HEK293T (cell line): ENCODE measurements around the gene BMP10.

Experiments
- CTCF ChIA-PET: fragments of 350-600 bp; formaldehyde crosslinking; extraction: SDS; loops from one replicate; lab custom pipeline; 2021; ENCODE audit warnings: antibody characterized with exemption, inconsistent platforms; lab: Yijun Ruan, JAX
- POLR2A ChIA-PET: fragments of 350-600 bp; formaldehyde crosslinking; extraction: SDS; loops from one replicate; lab custom pipeline; 2020; ENCODE audit warnings: antibody characterized with exemption, inconsistent platforms; lab: Yijun Ruan, JAX
- DNase-seq: peaks from one replicate; pipeline ENCODE4 v3.0.0; 2012; ENCODE audit warnings: mixed read lengths; ENCODE audit errors: extremely low spot score
- ARNT ChIP-seq: fragments of 450-650 bp; IDR thresholded peaks from 2 replicates; pipeline ENCODE4 v1.6.1; 2017; ENCODE audit warnings: mild to moderate bottlenecking
- BHLHE40 ChIP-seq: fragments of 450-650 bp; IDR thresholded peaks from 2 replicates; pipeline ENCODE4 v1.6.1; 2016; ENCODE audit warnings: mild to moderate bottlenecking, moderate library complexity, borderline replicate concordance
- CTBP1 ChIP-seq: fragments of 450-650 bp; IDR thresholded peaks from 2 replicates; pipeline ENCODE4 v1.6.1; 2016; ENCODE audit warnings: borderline replicate concordance
- ELF4 ChIP-seq: fragments of 450-650 bp; IDR thresholded peaks from 2 replicates; pipeline ENCODE4 v1.6.1; 2017; ENCODE audit warnings: antibody characterized with exemption
- FOXA1 ChIP-seq: fragments of 450-650 bp; IDR thresholded peaks from 2 replicates; pipeline ENCODE4 v1.6.1; 2016; ENCODE audit warnings: mild to moderate bottlenecking
- FOXK2 ChIP-seq: fragments of 450-650 bp; IDR thresholded peaks from 2 replicates; pipeline ENCODE4 v1.6.1; 2016; ENCODE audit warnings: mild to moderate bottlenecking
- FOXM1 ChIP-seq: fragments of 450-650 bp; IDR thresholded peaks from 2 replicates; pipeline ENCODE4 v1.6.1; 2017; ENCODE audit warnings: mild to moderate bottlenecking, borderline replicate concordance
- HDGF ChIP-seq: fragments of 450-650 bp; IDR thresholded peaks from 2 replicates; pipeline ENCODE4 v1.6.1; 2017; ENCODE audit warnings: antibody characterized with exemption, borderline replicate concordance
- L3MBTL2 ChIP-seq: fragments of 450-650 bp; conservative IDR thresholded peaks from 2 replicates; pipeline ENCODE4 v1.6.1; 2016; ENCODE audit warnings: mild to moderate bottlenecking
- LEF1 ChIP-seq: fragments of 450-650 bp; IDR thresholded peaks from 2 replicates; pipeline ENCODE4 v1.6.1; 2017; ENCODE audit warnings: mild to moderate bottlenecking, borderline replicate concordance
- NFRKB ChIP-seq: fragments of 450-650 bp; IDR thresholded peaks from 2 replicates; pipeline ENCODE4 v1.6.1; 2016; ENCODE audit warnings: mild to moderate bottlenecking, moderate library complexity
- SP1 ChIP-seq: fragments of 450-650 bp; IDR thresholded peaks from 2 replicates; pipeline ENCODE4 v1.6.1; 2017
- SUZ12 ChIP-seq: fragments of 450-650 bp; IDR thresholded peaks from 2 replicates; pipeline ENCODE4 v1.6.1; 2016; ENCODE audit warnings: mild to moderate bottlenecking
- TARDBP ChIP-seq: fragments of 450-650 bp; IDR thresholded peaks from 2 replicates; pipeline ENCODE4 v1.6.1; 2016
- ZNF384 ChIP-seq: fragments of 450-650 bp; IDR thresholded peaks from 2 replicates; pipeline ENCODE4 v1.6.1; 2016
- TF ChIP-seq, protein P1 (sequence below): fragments of 450-650 bp; IDR thresholded peaks from 2 replicates; pipeline ENCODE4 v1.6.1; 2016

Gene BMP10

GRCh38 chr2:68885074-68885810 is 14.0 kb upstream of the BMP10 start:
- CTCF ChIA-PET, result no interaction called here
- no peak for DNase-seq
- POLR2A ChIA-PET, result no interaction called here
- no peak for TF ChIP-seq SP1
- no peak for TF ChIP-seq ZNF384
- no peak for TF ChIP-seq ARNT
- TF ChIP-seq TARDBP, result no peak
- no peak for TF ChIP-seq NFRKB
- TF ChIP-seq, protein P1, sequence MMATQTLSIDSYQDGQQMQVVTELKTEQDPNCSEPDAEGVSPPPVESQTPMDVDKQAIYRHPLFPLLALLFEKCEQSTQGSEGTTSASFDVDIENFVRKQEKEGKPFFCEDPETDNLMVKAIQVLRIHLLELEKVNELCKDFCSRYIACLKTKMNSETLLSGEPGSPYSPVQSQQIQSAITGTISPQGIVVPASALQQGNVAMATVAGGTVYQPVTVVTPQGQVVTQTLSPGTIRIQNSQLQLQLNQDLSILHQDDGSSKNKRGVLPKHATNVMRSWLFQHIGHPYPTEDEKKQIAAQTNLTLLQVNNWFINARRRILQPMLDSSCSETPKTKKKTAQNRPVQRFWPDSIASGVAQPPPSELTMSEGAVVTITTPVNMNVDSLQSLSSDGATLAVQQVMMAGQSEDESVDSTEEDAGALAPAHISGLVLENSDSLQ, result no peak
- TF ChIP-seq L3MBTL2, result no peak
- no peak for TF ChIP-seq BHLHE40
- no peak for TF ChIP-seq FOXA1
- no peak for TF ChIP-seq HDGF
- TF ChIP-seq LEF1, result no peak
- TF ChIP-seq SUZ12, result no peak

DNA sequence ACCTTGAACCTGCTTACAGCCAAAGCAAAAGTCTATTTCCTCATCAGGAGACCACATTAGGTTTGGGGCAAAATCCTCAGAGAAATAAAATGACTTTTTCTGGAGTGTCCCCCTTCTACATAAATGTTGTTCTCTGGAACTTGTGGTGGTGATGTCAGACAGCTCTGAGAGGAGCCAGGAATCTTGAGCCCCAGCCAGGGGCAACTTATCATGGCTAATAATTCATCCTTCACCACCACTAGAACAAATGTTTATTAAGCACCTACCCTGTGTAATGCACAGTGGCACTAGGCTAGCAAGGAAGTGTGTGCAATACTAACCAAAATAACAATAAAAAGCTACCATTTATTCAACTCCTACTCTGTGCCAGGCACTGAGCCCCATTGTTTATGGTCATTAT is 9.0 kb upstream of the BMP10 start:
- no peak for TF ChIP-seq HDGF
- no peak for TF ChIP-seq ELF4
- ChIA-PET POLR2A (no interaction called here), CTCF (no interaction called here)
- no peak for DNase-seq

- no peak for DNase-seq
- TF ChIP-seq ELF4 (no peak), FOXK2 (no peak), L3MBTL2 (no peak), ZNF384 (no peak), TARDBP (no peak)
- ChIA-PET CTCF (no interaction called here), POLR2A (no interaction called here)
These were observed 8.1 kb upstream of the BMP10 start for GRCh38 chr2:68879296-68879695.

DNA sequence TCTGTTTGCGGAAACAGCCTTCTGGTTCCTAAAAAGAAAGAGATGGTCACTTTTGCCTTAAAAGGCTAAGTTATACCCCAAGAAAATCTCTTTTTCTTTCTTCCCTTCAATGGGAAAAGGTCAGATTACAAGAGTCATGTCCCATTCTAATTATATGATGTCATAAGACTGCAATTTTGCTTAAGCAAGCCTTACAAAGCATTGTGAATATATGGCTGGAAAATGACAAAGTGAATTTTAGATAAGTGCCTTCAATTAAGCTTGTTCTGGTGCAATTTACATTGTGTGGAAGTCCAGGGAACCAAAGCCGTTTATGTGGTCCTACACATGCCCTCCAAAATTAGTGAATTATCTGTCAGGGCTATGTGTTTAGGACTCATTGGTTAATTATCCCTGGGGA is 7.6 kb upstream of the BMP10 start:
- TF ChIP-seq TARDBP, result no peak
- TF ChIP-seq, protein P1, result no peak
- TF ChIP-seq CTBP1, result no peak
- no peak for DNase-seq
- ChIA-PET CTCF (no interaction called here), POLR2A (no interaction called here)

GRCh38 chr2:68878071-68878711 is 7.0 kb upstream of the BMP10 start:
- ChIA-PET CTCF (no interaction called here), POLR2A (no interaction called here)
- TF ChIP-seq HDGF (no peak), L3MBTL2 (no peak), ZNF384 (no peak), BHLHE40 (no peak), FOXA1 (no peak), SUZ12 (no peak), SP1 (no peak), TARDBP (no peak), CTBP1 (no peak), NFRKB (no peak), ELF4 (no peak), ARNT (no peak), FOXK2 (no peak)
- TF ChIP-seq, protein P1, result no peak
- no peak for DNase-seq

DNA sequence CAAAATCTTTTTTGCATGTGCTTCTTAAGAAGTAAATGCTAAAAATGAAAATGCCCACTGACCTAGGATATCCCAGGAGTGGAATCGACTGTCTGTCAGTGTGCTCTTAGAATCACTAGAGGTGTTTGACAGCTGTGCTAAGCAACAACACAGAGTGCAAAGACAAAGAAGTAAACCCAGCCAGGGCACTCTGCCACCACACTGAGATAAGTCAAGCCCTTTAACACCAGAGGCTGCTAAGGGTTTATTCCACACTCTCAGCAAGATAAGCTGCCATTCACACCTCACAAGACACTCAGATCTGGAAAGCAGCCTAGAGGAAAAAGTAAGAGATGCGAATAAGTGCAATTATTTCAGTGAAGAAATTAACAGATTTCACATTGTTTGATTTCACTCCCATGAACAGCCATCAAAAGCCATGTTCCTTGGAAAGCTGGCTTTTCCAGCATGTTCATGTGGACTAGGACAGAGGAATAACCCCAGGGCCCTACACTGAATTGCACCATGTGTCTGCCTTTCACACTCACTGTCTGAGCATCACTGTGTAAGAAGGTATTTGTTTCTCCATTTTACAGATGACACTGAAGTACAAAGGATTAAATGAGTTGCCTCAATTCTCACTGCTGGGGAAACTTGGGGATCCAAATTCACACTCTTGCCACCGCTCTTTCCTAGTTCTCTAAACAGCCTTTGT is 6.0 kb upstream of the BMP10 start:
- TF ChIP-seq ZNF384 (no peak), FOXA1 (no peak), CTBP1 (no peak)
- ChIA-PET CTCF (no interaction called here), POLR2A (no interaction called here)
- DNase-seq, result no peak

- DNase-seq, result no peak
- CTCF ChIA-PET, result no interaction called here
- POLR2A ChIA-PET, result no interaction called here
- TF ChIP-seq LEF1 (no peak), FOXK2 (no peak), HDGF (no peak), FOXM1 (no peak), FOXA1 (no peak), SUZ12 (no peak), BHLHE40 (no peak)
These were observed 982 bp downstream of the BMP10 start for GRCh38 chr2:68870215-68870614.
